GM19397 (cell line): ENCODE results near the gene SLC25A21.

Experiments
- ATAC-seq: cut with Tn5 transposase; IDR thresholded peaks from one replicate; pipeline ENCODE4 v1.9.1; 2021; ENCODE audit warnings: mild to moderate bottlenecking, moderate library complexity; ENCODE audit not compliant: unreplicated experiment

The SLC25A21 gene

DNA sequence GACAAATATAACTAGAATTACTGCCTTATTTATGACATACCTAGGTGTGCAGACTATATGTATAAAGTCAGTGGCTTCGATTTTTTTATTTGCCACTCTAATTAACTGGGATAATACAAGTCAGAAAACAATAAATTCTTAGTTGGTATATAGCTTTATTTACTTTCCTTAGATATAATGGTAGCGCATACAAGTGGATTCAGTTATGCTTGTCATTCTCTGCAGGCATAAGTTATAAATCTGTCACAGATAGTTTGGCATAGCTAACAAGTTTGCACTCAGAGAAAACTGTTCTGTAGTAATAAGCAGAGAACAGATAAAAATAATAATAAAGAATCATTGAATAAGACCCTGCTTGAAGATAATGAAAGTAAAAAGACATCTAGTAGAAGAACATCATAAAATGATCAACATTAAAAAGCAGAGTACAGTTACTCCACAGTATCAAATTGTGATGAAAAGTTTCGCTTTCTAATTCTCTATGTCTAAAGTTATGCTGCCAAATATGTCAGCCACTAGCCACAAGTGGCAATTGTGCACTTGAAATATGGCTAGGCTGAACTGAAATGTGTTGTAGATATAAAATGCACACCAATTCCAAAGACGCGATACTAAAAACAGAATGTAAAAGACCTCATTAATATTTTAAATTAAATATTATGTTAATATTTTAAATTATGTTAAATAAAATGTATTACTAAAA is 224.1 kb downstream of the SLC25A21 start:
- no peak for ATAC-seq

DNA sequence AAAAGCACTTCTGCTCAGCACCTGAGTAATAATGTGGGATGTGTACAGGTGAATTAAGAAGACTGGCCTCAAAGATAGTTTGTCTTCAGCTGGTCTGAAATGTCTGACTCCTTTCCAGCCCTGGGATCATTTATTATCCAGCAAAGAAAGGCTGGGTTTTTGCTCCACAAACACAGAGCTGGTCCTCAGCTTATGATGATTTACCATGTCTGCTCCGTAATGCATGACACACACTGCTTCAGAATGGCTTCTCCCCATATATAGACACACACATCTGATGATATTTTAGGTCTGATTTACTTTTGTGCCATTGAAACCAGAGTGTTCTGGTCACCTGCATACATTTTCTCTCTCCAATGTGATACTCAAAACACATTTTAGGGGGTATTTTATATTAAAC is 225.0 kb downstream of the SLC25A21 start:
- no peak for ATAC-seq

DNA sequence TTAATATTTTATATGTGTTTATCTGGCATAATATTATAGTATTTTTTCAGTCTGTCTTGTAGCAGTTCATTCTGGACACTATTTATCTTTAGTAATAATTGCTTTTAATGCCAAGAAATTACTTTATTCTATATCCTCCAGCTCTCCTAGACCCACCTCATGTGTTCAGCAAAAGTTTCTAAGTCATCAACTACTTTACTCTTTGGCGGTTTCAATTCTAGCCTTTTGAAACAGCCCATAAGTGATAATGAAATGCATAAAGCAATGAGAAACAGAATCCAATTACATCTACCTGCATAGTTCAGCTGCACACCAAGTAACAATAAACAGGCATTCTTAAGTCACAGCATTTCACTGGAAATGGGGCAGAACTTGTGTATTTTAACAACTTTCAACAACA is 225.5 kb downstream of the SLC25A21 start:
- ATAC-seq = no peak

DNA sequence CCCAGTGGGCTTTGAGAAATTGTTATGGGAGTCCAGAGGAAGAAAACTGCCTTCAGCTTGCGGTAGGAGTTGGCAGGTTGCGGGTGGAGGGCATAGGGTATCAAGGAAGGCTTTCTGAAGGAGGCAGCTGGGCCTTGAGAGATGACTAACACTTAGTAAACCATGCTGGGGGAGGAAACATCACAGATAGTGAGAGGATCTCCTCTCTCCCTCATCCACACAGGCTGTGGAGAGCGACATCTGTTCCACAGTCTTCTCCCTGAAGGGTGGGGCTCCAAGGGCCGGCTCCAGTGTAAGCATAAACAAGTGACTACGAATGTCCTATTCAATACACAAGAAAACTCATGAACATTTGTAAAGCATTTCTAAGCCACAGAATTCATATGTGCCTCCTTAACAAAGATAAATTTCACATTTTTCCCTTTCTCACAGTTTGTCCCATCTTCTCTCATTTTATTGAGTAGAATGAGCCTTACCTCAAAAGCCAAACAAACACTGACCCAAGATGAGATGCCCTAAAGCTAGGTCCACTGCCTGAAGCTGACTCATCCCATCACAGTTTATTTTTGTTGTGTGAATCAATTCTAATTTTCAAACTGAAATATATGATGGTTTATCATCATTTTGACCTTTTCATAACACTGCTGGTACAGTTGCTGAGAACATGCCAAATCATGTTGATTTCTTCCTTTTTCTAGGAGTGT is 227.9 kb downstream of the SLC25A21 start:
- ATAC-seq = no peak

DNA sequence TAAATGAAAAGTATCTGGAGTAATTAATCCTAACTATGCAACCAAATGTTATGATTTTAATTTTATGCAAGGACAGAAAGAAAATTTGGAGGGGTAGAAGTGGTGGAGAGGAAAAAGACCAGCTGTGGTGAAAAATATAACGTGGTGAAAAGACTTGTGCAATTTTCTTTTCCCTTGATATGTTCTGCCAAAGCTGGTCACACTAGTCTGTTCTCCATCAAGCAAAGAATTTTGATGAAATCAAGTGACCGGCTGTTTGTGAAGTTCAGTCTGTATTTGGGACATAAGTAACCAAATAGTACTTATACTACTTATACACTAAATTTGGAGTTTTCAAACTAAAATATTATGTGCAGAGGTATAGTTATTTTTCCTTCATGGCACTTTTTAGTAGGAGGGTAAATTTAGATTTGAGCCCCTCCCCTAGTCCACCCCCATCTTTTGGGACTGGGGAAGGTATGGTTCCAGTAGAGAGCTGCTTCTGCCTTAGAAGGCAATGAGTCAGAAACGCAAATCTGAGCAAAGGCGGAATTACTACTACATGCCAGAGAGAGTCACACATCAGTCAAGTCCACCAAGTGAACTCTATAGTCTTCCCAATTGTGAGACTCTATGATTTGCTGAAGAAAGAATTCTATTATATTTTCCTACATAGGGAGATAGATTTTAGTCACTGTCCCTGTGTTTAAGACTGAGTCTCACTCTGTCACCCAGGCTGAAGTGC is 229.7 kb downstream of the SLC25A21 start:
- no peak for ATAC-seq

DNA sequence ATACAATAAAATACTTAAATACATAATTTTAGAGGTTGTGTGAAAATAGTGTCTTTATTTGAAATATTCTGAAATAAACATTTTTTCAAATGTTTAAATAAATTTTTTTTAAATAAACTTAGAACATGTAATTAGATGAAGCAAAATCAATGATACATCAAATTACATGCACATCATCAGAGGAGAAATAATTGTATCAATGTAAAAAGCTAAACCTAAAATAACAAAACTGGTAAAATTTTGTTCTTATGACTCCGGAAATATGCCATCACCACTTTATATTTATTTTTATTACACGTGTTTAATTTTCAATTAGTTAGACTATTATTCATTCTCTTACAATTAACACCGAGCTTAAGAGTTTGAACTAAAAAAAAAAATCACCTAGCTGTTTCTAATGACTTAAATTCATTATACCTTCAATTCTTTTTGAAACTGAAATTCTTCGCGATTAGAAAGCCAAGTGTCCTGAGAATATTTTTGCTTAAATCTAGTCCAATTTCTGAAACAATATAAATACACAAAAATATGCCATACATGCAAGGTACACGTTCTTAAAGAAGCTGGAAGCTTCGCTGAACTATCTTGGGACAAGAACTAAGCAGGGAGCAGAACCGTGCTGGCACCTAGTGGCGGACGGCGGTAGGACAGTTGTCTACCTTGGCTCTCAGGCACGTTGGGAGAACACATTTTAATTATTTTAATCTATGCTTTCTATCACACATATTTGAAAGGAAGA is 230.5 kb downstream of the SLC25A21 start:
- ATAC-seq = peak; percentile 97

DNA sequence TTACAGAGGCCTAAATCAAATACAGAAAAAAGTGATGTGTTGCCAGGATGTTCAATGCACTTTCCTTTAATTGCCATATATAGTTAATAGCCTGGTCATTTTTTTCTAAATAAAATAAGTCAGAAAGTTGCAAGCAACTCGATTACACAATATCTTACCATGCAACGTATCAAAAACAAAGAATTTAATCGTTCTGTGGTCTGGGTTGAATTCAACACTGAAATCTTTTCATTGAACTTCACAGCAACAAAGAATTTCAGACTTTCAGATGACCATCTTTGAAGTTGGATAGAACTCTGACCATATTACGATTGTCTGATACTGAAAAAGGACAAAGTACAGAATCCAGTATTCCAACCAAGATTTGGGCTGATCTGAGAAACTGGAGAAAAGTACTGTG is 231.9 kb downstream of the SLC25A21 start:
- ATAC-seq = no peak

DNA sequence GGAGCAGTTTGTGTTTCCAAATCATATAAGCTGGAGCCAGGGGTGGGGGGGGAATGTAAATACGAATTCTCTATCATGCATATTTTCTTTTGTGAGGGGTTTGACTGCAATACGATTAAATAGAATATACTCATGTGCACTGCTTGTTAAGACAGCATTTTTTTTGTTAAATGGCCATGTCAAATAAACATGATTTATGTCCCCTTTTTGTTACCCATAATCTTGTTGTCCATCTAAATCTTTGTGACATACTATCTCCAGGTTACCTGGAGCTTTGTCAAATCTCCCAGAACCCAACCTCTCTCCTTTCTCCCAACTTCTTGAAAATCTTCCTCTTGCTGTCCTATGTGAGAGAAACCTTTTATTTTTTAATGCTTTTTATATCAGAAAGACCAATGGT is 233.1 kb downstream of the SLC25A21 start:
- no peak for ATAC-seq

DNA sequence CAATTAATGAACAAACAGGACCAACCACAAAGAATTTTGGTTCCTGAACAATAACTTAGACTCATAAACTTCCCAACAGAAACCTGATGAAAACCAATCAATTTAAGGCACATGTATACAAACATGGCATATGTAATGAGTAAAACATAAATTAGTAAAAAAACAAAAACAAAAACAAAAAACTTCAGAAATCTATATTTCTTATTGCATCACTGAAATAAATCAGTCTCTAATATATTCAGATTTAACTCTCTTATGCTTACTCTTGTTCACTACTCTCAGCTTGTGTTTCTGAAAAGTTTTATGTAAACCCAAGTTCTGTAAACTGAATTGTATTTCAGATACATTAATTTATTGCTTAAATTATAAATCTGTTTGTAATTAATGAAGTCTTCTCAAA is 233.7 kb downstream of the SLC25A21 start:
- no peak for ATAC-seq

DNA sequence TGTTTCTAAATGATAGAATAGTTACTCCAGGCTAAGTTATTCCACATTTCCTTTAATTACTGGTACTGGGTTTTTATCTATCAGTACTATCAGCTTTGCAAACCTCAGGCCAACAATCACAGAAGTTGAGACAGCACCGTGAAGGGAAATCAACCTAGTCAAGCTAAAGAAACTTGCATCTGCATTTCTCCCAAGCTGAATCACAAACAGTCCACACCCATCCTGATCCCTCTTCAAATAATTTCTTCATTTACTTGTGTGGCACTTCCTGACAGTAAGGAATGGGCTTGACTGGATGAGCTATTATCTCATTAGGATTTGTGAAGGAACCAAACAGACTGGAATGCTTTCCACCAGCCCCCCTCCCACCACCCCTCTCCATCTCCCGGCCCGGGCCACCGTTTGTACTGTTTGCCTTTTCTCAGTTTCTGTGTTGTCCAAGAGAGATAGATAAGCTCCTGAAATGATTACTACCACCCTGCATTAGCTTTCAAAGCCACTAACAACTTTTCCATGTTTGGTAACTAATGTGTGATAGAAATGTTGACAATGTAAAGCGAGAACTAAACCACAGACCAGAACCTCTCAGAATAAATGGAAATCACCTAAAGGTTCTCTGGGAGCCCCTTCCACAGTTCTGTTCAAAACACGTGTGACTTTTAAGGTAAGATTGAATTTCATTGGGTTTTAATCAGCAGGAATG is 236.3 kb downstream of the SLC25A21 start:
- no peak for ATAC-seq

DNA sequence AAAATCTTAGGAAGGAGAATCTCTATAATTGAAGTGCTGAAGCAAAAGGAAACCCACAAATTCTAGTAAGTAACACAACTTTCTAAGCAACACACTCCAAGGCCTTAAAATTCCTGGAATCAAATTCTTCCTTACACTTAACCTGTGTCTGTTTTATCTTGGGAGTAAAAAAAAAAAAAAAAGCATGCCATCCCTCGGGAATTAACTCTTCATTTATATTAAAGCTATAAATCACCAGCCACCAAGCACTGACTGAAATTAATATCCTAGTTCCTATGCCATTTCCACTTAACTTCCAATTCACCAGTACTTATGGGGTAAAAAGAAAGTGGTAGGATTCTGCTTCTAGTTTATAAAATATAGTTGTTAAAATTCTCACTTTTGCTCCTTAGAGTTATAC is 238.1 kb downstream of the SLC25A21 start:
- ATAC-seq = no peak

DNA sequence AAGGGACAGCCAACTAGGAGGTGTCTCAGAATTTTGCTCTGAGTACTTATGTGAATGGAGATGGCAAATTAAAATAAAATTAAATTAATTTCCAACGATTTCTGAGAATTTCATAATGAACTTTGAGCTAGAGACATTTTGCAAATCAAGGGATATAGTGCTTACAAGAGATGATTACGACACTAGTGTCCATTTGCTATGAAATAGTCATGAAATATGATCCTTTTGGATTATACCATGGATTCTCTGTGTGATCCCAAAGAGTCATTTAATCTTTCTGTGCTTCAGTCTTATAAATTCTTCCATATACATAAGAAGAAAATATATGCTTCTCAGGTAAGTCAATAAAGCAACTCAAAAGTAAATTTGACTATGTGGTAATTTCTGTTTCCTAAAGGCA is 240.6 kb downstream of the SLC25A21 start:
- no peak for ATAC-seq

DNA sequence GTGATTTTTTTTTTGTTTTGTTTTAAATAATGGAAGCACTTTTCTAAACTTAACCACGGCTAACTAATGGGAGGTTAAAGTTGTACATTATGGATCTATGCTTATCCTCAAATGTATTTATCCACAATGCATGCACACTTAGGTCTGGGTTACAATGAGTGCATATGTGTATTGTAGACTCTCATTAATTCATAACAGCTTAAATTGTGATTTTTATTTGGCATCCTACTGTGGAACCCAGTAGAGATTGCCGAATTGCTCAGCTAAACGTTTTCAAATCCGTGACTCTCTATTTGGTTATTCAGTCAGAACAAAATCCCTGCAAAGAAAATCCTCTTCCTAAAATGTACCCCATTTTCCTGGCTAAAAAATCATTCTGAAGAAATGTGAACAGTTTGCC is 244.0 kb downstream of the SLC25A21 start:
- ATAC-seq = no peak

DNA sequence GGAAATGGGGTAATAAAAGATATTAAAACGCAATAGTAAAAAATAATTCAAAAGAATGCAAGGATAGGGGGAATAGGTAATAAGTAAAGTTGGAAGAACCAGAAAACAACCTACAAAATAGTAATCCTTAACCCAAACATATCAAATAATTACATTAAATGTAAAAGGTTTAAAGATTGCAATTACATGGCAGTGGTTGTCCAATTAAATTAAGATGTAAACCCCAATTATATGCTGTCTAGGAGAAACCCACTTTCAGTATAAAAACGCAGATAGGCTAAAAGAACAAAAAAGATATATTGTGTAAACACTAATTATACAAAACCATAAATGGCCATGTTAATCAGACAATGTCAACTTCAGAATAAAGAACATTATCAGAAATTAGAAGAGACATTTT is 247.3 kb downstream of the SLC25A21 start:
- no peak for ATAC-seq

DNA sequence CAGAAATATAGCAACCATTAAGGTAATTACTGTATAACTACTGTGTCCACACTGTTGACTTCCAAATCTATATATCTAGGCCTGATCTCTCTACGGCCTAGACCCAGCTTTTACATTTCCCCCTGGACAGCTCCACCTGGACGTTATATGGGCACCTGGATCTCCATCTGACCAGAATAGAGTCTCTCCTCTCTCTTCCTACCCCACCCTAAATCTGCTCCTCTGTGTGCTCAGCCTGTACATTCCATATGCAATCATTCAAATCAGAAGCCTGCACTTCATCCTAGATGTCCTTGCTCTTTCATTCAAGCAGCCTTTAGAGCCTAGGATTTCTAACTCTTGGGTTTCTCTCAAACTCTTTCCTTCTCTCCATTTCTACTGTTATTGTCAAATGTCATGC is 255.7 kb downstream of the SLC25A21 start:
- ATAC-seq = no peak

DNA sequence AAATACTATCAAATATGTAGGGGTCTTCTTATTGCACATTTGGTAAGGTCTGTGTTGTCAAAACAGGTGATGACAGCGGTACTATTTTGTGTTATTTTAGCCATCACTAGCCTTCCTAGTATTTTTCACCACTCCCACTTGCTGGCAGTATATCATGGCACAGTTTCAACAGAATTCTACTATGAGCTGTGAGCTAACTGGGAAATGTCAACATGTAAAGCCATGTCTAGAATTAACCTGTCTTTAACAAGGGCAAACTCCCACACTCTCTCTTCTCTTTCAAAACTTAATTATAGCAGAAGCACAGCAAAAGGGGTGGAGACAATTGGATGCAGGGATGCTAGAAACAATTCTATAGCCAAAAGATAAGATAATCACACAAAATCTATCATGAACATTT is 257.3 kb downstream of the SLC25A21 start:
- ATAC-seq = no peak

DNA sequence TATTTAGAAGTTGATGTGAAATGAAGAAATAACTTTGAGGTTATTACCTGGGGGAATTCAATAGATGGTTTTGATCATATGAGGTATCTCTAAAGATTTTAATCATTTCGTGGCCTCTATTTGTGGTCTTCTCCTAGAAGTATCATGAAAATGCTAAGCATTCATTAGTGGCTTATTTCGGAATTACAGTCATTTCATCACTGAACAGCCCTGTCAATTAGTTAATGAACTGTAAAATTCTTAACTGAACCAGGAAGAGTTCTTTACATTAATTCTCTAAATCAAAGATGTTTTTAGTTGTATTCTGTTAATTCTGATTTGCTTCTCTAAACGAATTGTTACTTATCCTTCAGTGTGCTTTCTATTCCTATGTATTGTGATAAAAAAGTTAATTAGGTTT is 261.8 kb downstream of the SLC25A21 start:
- no peak for ATAC-seq

DNA sequence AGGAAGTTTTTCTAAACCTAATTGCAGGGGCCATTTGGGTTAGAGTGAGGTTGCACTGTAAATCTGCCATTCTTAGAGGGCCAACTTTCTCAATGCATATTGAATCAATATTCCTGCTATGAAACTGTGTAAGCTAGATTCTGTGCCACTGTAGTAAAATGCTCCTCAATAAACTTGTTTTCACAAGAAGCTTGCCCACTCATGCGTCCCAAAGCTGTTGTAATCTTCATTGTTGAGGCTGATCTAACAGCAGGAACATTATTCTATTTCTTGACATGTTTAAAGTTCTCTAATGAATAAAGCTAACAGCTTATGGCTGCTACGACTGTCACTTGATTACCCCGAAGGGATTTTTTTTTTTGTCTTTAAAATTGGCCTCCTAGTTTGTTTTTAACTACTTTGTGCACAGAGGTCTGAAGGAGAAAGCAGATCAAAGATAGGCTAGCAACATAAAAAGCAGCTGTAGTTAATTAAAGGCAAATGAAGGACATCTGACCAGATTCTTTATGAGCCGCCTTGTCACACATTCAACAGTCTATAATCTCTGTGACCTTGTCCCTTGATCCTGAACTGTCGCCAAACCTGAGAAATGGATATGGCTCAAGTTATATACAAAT is 267.0 kb downstream of the SLC25A21 start:
- ATAC-seq = no peak

DNA sequence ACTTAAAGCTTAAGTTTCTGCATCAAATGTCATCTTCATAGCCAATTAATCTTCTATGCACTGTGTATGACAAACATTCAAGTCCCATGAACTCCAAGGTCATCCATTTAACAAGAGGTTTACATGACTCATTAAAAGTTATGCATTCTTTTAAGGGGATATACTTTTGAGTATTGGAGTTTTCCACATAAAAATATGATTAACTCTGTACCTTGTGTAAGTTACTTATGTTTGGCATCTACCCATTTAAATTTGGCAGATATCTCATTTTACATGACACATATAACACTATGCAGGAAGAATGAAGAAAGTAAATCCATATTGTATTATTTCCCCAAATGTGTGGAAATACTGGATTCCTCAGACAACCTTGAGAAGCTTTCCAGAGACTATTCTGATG is 270.5 kb downstream of the SLC25A21 start:
- no peak for ATAC-seq

DNA sequence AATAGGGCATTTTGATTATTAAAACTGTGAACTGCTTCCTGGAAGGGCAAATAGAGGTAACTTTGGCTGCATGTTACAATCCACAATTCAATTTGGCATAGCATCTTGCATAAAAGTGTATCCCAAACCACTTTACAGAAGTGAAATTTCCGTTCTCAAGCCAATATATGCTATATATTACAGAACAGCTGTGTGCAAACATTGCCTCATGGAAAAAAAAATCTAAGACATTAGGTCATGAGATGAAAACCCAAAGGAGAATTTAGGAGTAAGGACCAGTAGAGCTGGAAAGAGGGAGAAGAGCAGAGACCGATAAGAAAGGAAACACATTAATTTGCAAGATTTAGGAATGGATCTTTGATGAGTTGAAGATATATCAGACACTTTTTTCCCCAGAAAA is 271.6 kb downstream of the SLC25A21 start:
- ATAC-seq = no peak
